Measurements from ENCODE around the gene NAV2. TPM values are rescaled to one million over a fixed set of nuclear protein-coding genes. Genes with fewer than 3 reads are reported as not detected.

Gene NAV2
- total and polyA plus RNA-seq, 2 donors (not counting 1 experiment from before 2014, with no cell fraction given) = 8.1 to 14.0 TPM

GRCh38 chr11:19955660-19956059, 243.0 kb downstream of the NAV2 start:
- Histone ChIP-seq H4K20me1 (ENCODE audit: control insufficient read depth, extremely low read depth, insufficient read depth, low read length) (peaks cover 3% of the 10 kb centered on the region), H3K79me2 (ENCODE audit: control insufficient read depth, insufficient read depth, low read length) (peaks cover 32% of the 10 kb centered on the region), H3K4me2 (ENCODE audit: extremely low read depth, insufficient read depth, low read length) (no peak overlapping the region), H3K27me3 (ENCODE audit: control insufficient read depth, insufficient read depth, low read length) (no peaks in the 10 kb centered on the region), H2AFZ (ENCODE audit: low read length) (no peak overlapping the region), H3K9me3 (ENCODE audit: control insufficient read depth, insufficient read depth, low read depth, low read length) (no peaks in the 10 kb centered on the region), H3K4me1 (ENCODE audit: control insufficient read depth, extremely low read depth, insufficient read depth, low read length) (peaks cover 18% of the 10 kb centered on the region), H3K36me3 (ENCODE audit: control insufficient read depth, insufficient read depth, low read length) (peaks cover 4% of the 10 kb centered on the region), H3K9ac (ENCODE audit: insufficient read depth, low read length) (no peak overlapping the region), H3K4me3 (replicated peaks in 1 of 4; ENCODE audit: control extremely low read depth in 1 of 4, insufficient read depth in 1 of 4, low read depth in 3 of 4, low read length in 4 of 4) (no peak overlapping the region), H3K27ac (ENCODE audit: insufficient read depth, low read length) (no peak overlapping the region)
- no peak for DNase-seq (ENCODE audit: low read depth in 2 of 2)
- TF ChIP-seq EZH2 (IDR thresholded peaks at IDR 0.05; ENCODE audit: low read length, missing control alignments) = no peak
- TF ChIP-seq CTCF (conservative IDR thresholded peaks at IDR 0.05 in 1 of 2, IDR thresholded peaks at IDR 0.05 in 1 of 2; ENCODE audit: low read depth in 1 of 2, low read length in 2 of 2) = no peak

DNA sequence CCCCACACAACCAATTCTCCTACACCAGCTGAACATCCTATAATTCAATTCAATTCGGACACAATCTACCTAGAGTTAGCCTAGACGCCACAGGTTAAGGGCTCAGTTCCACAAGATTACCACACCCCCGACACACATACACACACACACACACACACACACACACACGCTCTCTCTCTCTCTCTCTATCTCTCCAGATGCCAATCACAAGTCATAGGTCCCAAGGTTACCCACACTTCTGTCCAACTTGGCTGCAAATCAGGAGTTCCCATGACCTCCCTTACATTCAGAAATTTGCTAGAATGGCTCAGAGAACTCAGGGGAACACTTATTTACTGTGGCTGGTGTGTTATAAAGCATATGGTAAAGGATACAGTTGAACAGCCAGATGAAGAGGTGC, 243.6 kb downstream of the NAV2 start:
- H4K20me1 ChIP-seq (ENCODE audit: control insufficient read depth, extremely low read depth, insufficient read depth, low read length) = peaks cover 3% of the 10 kb centered on the region
- no peak for TF ChIP-seq CTCF (conservative IDR thresholded peaks at IDR 0.05 in 1 of 2, IDR thresholded peaks at IDR 0.05 in 1 of 2; ENCODE audit: low read depth in 1 of 2, low read length in 2 of 2)
- no peak for TF ChIP-seq EZH2 (IDR thresholded peaks at IDR 0.05; ENCODE audit: low read length, missing control alignments)

GRCh38 chr11:19957294-19957943, 244.8 kb downstream of the NAV2 start:
- H3K79me2 ChIP-seq (ENCODE audit: control insufficient read depth, insufficient read depth, low read length) = peaks cover 32% of the 10 kb centered on the region
- H3K9me3 ChIP-seq (ENCODE audit: control insufficient read depth, insufficient read depth, low read depth, low read length) = no peaks in the 10 kb centered on the region
- H3K27ac ChIP-seq (ENCODE audit: insufficient read depth, low read length) = no peak overlapping the region
- H3K36me3 ChIP-seq (ENCODE audit: control insufficient read depth, insufficient read depth, low read length) = peaks cover 4% of the 10 kb centered on the region
- no peak overlapping the region for H3K4me2 ChIP-seq (ENCODE audit: extremely low read depth, insufficient read depth, low read length)
- peaks cover 20% of the 10 kb centered on the region for H3K4me1 ChIP-seq (ENCODE audit: control insufficient read depth, extremely low read depth, insufficient read depth, low read length)
- DNase-seq (ENCODE audit: low read depth in 2 of 2) = peak in 1 of 2 donors; percentile 48
- no peak for TF ChIP-seq CTCF (conservative IDR thresholded peaks at IDR 0.05 in 1 of 2, IDR thresholded peaks at IDR 0.05 in 1 of 2; ENCODE audit: low read depth in 1 of 2, low read length in 2 of 2)
- no peak for TF ChIP-seq EZH2 (IDR thresholded peaks at IDR 0.05; ENCODE audit: low read length, missing control alignments)
- no peak overlapping the region for H2AFZ ChIP-seq (ENCODE audit: low read length)
- H4K20me1 ChIP-seq (ENCODE audit: control insufficient read depth, extremely low read depth, insufficient read depth, low read length) = peaks cover 3% of the 10 kb centered on the region
- no peak overlapping the region for H3K9ac ChIP-seq (ENCODE audit: insufficient read depth, low read length)
- H3K4me3 ChIP-seq (replicated peaks in 1 of 4; ENCODE audit: control extremely low read depth in 1 of 4, insufficient read depth in 1 of 4, low read depth in 3 of 4, low read length in 4 of 4) = no peak overlapping the region
- H3K27me3 ChIP-seq (ENCODE audit: control insufficient read depth, insufficient read depth, low read length) = no peaks in the 10 kb centered on the region

More for the DNA sequence above, 243.6 kb downstream of the NAV2 start:
- Histone ChIP-seq H3K27me3 (ENCODE audit: control insufficient read depth, insufficient read depth, low read length) (no peaks in the 10 kb centered on the region), H3K36me3 (ENCODE audit: control insufficient read depth, insufficient read depth, low read length) (peaks cover 4% of the 10 kb centered on the region), H3K9ac (ENCODE audit: insufficient read depth, low read length) (no peak overlapping the region), H3K4me3 (replicated peaks in 1 of 4; ENCODE audit: control extremely low read depth in 1 of 4, insufficient read depth in 1 of 4, low read depth in 3 of 4, low read length in 4 of 4) (no peak overlapping the region), H3K9me3 (ENCODE audit: control insufficient read depth, insufficient read depth, low read depth, low read length) (no peaks in the 10 kb centered on the region), H2AFZ (ENCODE audit: low read length) (no peak overlapping the region), H3K4me1 (ENCODE audit: control insufficient read depth, extremely low read depth, insufficient read depth, low read length) (peaks cover 18% of the 10 kb centered on the region), H3K79me2 (ENCODE audit: control insufficient read depth, insufficient read depth, low read length) (peaks cover 32% of the 10 kb centered on the region), H3K27ac (ENCODE audit: insufficient read depth, low read length) (no peak overlapping the region), H3K4me2 (ENCODE audit: extremely low read depth, insufficient read depth, low read length) (no peak overlapping the region)
- peak in 1 of 2 donors; percentile 41 for DNase-seq (ENCODE audit: low read depth in 2 of 2)
